GM12872 (cell line): Measurements from ENCODE around the gene SWSAP1.

Experiments
- CTCF ChIP-seq: IDR thresholded peaks from 3 replicates; pipeline ENCODE4 v1.5.1; 2011; ENCODE audit warnings: low read depth, mild to moderate bottlenecking, low read length, moderate library complexity; ENCODE audit not compliant: insufficient read depth

The SWSAP1 gene

GRCh38 chr19:11347546-11348039, 26.9 kb upstream of the SWSAP1 start:
- TF ChIP-seq CTCF = no peak

DNA sequence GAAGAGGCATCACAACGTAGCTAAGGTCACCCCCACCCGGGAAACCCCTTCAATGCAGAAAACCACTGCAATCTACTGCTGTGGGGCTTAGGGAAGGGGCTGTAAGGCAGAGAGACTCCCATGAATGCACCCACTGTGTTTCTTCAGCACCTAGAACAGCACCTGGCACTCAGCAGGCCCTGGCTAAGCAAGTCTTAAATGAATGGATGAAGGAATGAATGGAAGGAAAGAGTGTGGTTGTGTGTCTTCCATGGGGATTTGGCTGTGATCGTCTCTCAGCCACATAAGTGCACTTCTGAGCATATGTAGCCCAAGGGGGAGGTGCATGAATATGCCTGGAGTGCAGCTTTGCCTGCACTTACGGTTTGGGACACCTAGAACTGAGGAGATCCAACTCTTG, 25.3 kb upstream of the SWSAP1 start:
- no peak for TF ChIP-seq CTCF

DNA sequence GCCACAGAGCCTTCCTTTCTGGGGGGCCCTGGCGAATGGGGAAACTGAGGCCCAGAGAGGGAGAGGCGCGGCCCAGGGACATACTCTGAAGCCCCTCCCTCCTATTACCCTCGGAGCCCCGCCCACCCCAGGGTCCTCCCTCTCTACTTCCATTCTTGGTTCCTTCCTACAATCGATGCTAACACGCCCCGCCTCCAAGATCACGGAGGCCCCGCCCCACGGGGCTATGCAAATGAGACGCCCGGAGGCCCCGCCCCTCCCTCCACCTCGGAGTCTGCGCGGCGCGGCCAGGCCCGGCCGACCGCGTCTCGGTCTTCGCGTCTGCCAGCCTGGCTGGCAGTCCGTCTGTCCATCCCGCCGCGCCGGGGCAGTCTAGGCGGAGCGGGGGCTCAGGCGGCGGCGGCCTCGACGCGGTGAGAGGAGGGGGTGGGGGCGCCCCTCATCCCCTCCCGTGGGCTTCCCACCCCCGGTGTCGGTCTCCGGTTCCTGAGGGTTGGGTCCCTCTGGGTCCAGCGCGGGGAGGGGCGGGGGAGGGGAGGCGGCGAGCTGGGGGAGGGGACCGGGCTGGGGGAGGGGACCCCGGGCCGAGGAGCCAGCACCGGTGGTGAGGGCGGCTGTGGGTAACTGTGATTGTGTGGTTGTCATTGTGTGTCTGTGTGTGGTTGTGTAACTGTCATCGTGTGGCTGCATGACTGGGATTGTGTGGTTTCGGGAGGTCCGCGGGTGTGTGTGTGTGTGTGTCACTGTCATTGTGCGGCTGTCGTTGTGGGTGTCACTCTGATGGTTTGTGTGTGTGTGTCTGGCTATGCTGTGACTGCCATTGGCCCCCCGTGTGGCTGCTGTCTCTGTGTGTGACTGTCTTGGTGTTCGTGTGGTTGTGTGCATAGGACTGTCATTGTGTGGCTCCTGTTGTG, 19.0 kb upstream of the SWSAP1 start, which contains the start of gene PLPPR2:
Gene PLPPR2 (plus strand): TSS at position 273 of the 914 bp plus-strand sequence. CDS start 2,242 bp downstream, outside the sequence.
- TF ChIP-seq CTCF = no peak

GRCh38 chr19:11356074-11356397, 18.4 kb upstream of the SWSAP1 start:
- no peak for TF ChIP-seq CTCF

- no peak for TF ChIP-seq CTCF
Observed at GRCh38 chr19:11356676-11357550, 17.6 kb upstream of the SWSAP1 start.

GRCh38 chr19:11359421-11359820, 15.0 kb upstream of the SWSAP1 start:
- TF ChIP-seq CTCF = no peak
